Fibroblast of gingiva (primary cell): ENCODE results near the gene PACRG.
"Not testable (repeated sequence)": the region's sequence is repeated elsewhere in the genome, so short reads cannot be mapped to it uniquely, and the experiment has no call there.

Source experiments
- DNase-seq: peaks from one replicate; pipeline ENCODE4 v3.0.0-alpha.2; 2011; ENCODE audit warnings: low read depth

Gene PACRG

DNA sequence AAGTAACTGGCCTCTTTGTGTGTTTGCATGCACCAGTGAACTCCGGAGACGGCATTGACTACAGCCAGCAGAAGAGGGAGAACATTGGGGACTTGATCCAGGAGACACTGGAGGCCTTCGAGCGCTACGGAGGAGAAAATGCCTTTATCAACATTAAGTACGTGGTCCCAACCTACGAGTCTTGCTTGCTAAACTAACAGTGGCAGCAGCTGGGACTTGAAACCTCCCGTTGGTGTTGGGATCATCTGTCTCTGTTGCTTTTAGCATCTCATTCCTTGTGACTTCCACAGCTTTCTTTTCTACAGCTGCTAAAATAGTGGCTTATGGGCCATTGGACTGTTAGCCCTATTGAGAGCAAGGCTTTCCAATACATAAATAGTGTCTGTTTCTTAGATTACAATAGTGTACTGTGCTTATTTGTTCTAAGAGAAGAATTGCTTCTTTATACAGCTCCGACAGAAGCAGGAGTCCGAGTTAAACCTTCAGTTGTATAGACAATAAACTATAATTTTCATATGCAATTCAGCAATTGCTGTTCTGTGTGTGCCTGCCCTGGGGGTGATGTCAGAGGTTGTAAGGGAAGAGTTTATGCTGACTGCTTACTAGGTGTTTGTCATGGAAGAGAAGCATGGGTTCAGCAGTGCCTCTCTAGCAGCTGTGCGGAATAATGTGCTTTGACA lies 587.2 kb downstream of the PACRG start:
- DNase-seq = no peak

DNA sequence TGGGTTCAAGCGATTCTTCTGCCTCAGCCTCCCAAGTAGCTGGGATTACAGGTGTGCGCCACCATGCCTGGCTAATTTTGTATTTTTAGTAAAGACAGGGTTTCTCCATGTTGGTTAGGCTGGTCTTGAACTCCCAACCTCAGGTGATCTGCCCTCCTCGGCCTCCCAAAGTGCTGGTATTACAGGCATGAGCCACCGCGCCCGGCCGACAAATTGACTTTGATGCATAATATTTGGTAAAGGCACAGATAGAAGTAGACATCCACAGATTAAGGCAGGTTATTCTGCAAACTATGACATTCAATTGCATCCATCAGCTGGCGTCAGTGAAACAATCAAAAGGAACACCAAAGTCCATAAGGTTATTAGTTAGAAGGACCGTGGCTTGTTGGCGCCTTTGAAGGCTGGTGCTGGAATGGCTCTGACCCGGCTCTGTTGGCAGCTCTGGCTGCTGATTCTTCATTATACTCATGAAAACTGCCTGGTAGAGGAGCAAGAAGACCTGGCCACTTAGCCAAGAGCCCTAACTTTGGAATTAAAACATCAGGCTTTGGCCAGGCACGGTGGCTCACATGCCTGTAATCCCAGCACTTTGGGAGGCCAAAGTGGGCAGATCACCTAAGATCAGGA lies 589.2 kb downstream of the PACRG start:
- not testable (repeated sequence) for DNase-seq

DNA sequence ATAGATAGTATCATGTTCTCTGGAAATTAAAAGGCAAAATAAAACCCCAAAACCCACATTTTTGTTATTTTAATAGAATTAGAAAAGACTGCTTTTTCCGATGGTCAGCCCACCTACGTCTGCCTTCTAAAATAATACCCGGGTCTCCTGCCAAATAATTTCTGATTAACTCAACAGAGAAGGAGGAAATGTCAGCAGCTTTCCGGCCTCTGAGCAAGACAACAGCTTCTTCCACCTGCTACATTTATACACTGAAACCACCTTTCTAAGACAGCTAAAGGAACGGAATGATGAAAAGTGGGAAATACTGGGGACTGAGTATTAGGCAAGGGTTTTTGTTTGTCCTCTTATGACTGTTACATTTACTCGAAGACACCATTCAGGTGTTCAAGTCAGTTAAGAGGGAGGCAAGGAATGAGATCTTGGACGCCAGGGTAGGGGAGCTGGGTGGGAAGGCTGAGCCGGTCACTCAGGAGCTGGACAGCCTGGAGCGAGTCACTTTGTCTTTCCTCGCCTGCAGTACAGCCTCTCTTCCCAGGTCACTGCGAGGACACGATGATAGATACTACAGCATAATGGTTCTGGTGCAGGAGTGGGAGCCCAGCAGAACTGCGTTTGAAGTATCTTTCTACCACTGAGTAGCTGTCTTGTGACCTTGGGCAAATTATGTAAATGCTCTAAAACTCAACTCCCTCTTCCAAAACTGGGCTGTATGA lies 590.5 kb downstream of the PACRG start:
- no peak for DNase-seq

DNA sequence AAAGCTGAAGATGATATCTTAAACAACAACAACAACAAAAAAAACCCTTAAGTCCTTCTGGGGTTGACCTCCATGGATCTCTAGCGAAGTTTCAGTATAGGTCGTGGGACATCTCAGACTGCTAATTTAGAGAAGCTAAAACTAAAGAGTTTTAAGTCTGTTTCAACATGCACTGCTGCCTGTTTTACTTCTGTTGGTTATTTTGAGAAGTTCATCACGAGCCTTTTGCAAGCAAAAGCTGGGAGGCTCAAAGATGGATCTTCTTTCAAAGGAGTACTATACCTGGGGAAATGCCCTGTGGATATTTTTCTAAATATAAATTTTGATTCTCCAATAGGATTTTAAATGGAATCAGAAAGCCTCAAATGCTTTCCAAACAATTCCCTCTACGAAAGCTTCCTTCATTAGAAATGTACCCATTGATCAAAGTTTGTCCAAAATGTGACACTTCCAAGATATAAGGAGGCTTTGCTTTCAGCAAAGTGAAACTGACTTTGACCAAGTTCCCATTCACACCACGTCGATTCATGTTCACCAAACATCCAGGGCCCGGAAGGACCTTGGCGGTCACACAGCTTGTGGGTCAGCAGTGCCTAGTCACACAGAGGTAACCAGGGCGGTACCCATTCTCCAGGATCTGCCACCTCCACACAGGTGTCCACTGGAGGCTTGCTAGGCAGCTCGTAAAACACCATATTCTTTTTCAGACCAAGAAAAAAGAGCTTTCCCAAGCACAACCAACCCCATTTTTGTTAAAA lies 592.0 kb downstream of the PACRG start:
- DNase-seq = no peak

DNA sequence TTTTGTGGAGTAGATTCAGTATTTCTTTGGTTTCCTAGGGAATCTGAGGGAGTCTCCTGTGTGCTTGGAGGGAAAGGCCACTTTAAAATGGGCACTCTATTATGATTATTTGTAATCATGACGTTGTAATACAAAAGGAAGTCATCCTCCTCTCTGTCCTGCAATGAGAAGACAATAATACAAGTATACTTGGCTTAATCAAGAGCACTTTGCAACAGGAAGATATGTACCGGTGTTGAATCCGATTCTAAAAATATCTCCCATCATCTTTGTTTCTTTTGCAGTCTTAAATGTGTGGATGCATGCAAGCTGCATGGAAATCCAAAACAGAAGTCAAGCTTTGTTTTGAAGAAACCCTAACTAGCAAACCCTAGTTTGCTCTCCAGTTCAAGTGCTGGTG lies 592.6 kb downstream of the PACRG start:
- no peak for DNase-seq

DNA sequence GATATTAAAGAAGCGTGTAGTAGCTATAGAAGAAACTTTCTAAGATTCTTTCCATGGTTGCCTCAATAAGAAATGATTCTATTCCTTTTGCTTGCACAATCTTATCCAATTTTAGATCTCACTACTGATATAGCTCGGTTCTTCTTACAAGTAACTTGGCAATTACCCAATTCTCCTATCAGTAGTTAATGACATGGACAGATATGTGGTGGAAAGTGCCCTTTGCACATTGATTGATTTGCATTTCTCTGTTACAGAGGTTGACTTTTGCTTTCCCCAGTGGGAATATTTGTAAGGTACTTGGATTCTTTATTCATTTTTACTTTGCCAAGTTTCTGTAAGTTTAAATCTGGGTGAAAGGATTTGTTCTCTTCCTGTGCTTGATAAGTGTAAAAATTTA lies 593.0 kb downstream of the PACRG start:
- DNase-seq = no peak

DNA sequence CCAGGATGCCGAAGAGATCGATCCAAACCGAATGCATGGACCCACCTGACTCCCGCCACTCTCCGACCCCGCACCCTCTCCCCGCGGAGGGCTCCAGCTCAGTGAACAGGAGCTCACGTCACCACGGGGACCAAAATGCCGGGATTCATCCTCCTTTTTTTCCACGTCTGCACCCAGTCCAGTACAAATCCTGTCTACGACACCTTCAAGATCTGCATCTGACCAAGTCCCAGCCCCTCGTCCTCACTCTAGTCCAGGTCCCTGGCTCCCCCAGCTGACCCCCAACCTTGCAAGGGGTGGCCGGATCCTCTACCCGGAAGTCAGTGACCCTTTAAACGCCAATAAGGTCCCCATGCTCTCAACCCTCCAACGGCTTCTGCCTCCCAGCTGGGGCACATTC lies 593.9 kb downstream of the PACRG start:
- DNase-seq = no peak

DNA sequence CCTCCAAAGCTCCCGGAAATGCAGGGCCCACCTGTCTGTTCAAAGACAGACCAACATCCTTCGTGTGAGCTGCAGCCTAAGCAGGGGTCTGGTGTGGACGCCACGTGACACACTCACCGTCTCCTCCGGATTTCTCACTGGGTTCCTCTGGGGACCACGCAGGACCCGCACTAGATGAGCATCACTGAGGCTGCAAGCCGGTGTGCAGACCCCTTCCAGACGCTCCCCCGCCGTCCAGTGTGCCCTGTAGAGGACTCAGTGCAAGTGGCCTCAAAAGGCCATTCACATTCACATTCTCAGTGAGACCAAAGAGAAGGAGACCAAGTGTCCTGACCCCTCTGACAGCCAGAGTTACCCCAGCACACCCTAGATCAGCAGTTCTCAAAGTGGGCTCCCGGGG lies 595.5 kb downstream of the PACRG start:
- DNase-seq = no peak

DNA sequence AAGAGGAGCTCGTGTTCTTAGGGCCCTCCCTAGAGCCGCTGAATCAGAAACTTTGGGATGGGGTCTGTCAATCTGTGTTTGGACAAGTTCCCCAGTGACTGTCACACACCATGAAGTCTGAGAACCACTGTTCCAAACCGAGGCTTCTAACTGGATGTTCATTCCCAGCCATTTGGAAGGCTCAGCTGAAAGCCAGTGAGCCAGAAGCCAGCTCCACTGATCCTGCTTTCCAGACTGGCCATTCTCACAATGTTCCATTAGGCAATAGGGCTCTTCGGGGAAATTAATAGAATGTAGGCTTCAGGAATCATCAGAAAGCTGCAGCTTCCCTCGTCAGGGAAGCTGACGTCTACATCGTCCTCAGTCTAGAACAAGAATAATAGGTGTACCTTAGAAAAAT lies 595.9 kb downstream of the PACRG start:
- DNase-seq = no peak

DNA sequence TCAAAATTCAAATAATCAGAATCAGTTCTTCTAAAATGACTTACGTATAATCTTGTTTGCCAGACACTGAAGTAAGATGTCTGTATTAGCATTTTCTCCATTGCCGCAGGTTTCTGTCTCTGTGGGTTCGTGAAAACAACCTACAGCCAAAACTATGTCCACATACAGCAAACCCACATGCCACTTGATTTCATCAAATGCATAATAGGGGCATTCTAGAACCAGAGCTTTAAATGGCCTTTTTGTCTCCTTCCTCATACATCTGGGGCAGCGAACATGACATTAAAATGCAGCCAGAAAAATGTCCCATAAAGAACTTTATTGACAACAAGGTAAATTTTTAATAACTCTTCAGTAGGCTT lies 596.5 kb downstream of the PACRG start:
- DNase-seq = no peak

DNA sequence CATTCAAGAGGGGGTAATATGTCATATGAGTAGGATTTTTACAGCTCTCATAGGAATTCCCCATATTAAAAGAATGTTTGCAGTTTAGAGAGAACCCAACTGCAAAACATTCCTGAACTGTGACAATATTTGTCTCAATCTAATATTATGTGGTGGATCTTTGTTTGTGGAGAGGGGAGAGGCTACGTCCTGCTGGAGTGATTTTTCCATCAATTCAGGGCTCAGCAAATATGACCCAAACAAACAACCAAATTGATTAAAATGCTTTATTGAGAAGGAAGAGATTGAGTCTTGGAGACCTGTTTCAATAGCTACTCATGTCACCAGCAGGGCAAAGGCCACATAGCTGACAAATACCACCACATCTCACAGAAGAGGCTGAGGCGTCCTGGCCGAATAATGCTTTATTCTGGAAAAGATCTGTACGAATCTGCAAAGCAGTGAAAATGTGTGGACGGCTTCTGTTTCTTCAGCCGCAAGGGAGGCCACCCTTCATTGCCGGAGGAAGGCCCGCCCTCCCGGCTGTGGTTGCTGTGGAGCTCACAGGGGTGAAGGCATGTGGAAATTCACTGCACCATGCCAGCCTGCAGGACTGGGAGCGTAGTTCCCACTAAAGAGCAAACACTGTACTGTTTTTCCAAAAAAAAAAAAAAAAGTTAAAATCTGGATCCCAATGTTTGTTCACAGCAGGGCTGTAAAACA lies 597.1 kb downstream of the PACRG start:
- DNase-seq = peak; percentile 6

DNA sequence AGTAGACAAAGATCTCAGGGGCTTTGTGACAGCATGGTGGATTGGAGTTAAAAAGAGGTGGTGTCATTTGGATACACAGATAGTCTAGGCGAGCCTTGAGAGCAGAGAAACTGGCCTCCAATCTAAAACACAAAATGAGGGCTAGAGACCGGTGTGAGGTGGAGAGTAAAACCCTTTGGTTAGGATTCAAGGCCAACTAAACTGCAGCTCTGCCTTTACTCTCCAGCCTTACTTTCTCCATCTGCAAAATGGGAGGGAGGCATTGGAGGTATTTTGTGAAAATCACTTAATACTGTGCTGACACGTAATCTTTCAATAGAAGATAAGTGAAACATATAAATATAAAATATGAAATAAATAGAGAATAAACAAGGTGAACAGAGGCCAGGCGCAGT lies 597.6 kb downstream of the PACRG start:
- DNase-seq = no peak

DNA sequence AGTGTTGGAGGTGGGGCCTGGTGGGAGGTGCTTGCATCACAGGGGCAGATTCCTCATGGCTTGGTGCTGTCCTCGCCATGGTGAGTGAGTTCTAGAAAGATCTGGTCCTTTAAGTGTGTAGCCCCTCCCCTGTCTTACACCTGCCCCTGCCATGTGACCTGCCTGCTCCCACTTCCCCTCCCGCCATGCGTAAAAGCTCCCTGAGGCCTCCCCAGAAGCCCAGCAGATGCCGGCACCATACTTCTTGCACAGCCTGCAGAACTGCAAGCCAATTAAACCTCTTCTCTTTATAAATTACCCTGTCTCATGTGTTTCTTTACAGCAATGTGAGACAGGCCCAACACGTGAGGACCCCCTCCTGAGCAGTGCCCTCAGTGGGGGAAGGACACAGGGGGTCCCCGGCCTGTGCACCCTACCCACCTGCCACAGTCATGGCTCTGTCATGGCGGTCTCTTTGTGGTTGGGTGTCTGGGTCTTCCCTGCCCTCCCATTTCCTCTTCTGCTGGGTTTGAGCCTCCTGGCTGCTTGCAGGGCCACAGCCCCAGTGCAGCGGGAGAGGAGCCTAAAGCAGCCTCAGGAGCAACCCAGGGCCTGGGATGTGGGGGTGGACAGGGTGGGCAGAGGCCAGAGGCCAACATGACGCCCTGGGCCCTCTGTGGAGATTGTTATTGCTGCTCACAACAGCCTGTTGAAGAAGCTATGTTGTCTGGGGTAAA lies 599.5 kb downstream of the PACRG start:
- DNase-seq = no peak

DNA sequence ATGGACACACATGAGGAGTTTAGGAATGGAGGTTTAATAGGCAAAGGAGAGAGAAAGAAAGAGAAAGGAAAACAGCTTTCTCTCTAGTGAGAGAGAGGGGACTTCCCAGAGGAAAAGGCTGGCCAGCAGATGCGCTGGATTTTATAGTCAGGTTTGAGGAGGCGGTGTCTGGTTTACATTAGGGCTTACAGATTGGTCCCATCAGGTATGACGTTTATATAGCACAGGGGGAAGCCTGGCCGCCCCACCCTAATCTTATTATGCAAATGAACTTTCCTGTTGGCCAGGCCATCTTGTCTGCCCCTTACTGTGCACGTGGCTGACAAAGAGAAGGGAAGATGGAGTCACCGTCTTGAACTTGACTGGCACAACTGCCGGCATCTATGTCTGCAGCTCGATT lies 600.1 kb downstream of the PACRG start:
- DNase-seq = no peak

DNA sequence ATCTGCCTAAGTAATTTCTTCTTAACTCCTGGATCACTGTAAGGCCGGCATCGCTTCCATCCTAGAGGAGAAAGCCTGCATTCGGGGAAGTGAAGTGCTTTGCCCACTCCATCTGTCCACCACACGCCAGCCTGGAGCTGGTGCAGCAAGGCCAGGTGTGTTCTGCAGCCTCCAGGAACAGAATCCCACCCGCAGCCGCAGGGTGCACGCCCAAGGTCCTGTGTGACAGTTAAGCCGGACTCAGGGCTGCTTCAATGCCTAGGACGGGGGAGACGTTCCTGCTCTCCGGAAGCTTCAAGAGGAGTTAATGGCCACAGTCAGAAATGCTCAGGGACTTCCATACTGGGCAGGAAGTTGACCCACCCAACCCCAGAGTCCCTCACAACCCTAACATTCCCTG lies 600.6 kb downstream of the PACRG start:
- DNase-seq = no peak

DNA sequence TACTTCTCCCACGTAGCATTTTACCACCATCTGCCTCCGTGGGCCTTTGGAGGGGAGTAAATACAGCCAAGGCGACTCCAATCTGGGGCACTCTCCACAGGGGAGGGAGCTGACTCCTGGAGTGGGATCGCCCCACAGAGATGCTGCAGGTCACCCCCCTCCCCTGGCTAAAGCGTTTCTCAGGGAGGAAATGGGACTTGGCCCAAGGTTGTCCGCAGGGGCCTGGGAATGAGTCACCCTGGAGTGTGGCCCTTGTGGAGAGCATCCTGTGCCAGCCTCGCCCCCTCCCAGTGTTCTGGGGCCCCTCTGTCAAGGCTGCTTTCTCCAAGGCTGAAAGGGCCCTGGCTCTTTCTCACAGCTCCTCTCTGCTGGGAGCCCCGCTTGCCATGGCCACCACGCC lies 602.2 kb downstream of the PACRG start:
- DNase-seq = no peak

DNA sequence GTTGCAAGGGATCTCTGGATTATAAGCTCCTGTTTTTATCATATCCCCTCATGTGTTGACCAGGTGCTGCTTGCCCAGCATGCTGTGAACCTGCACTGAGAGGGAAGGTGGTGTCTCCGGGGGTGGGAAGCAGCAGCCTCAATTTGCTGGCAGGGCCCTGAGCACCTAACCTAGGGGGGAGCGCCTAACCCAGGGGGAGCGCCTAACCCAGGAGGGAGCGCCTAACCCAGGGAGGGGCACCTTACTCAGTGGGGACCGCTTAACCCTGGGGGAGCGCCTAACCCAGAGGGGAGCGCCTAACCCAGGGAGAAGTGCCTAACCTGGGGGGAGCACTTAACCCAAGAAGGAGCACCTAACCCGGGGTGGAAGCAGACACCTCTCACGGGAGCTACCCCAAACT lies 603.5 kb downstream of the PACRG start:
- no peak for DNase-seq

DNA sequence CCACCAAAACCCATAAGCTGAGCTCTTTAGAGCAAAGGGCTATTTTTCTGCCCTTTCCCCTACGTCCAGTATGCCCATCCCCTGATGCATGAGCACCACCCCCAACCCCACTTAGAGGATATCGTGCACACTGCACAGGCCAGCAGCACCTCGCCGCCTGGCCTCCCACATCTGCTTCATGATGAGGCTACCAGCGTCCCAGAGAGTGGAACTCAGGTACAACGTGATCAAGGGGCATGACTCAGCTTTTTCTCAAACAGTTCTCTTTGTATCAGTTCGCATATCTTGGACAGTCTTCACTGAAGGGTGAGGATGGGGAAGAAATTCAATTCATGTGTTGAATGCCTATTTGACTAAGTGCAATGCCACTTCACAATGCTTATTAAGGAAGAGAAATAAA lies 604.8 kb downstream of the PACRG start:
- no peak for DNase-seq

DNA sequence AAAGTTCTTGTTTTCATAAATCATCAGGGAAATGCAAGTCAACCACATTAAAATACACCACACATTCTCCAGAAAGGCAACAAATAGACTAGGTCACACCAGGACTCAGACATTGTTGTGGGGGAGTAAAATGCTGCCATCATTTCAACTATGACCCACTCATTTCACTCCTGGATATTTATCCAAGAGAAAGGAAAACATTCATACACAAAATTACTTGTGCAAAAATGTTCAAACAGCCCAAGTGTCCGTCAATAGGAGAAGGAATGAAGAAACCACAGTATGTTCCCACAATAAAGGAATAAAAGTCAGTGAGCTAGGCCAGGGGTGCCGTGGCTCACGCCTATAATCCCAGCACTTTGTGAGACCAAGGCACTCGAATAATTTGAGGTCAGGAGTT lies 605.3 kb downstream of the PACRG start:
- no peak for DNase-seq

DNA sequence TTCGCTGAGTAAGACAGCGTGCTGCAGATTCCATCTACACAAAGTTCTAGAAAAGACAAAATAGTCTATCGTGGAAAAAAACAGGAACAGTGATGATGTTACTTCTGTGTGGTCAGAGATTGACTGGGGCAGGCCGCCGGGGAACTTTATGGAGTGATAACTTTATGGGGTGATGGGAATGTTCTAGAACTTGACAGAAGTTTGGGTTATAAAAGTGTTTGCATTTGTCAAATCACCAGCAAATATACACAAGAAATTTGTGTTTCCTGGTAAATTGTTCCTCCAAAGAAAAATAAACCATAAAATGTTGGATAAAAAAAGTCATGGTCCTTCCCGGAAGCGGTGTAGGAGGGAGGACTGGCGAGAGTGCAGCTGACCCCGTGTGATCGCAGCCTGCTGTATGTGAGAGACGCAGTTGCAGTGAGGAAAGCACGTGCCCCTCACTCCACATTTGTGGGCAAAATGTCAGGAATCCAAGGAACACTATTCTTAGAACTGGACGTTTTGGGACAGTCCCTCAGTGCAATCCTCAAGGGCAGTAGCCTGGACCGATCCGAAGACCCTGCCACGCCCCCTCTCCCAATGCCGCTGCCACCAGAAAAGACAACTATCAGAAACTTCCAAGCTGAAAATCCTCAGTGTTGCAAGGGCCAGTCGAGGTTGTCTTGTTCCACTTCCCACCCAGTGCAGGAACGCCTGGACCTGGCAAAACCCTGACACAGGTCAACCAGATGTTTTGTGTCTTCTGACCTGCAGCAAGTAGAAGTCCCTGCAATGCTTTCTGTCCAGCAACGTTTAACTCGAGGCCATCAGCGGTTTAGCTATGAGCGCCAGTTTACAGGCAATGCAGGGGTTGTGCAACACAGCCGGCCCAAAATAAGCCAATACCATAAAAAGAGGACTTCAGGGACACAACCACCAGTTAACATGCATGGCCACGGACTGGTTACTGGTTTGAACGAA lies 606.2 kb downstream of the PACRG start:
- no peak for DNase-seq
